ENCODE results near the gene MEN1.

- TF ChIP-seq, protein P1, sequence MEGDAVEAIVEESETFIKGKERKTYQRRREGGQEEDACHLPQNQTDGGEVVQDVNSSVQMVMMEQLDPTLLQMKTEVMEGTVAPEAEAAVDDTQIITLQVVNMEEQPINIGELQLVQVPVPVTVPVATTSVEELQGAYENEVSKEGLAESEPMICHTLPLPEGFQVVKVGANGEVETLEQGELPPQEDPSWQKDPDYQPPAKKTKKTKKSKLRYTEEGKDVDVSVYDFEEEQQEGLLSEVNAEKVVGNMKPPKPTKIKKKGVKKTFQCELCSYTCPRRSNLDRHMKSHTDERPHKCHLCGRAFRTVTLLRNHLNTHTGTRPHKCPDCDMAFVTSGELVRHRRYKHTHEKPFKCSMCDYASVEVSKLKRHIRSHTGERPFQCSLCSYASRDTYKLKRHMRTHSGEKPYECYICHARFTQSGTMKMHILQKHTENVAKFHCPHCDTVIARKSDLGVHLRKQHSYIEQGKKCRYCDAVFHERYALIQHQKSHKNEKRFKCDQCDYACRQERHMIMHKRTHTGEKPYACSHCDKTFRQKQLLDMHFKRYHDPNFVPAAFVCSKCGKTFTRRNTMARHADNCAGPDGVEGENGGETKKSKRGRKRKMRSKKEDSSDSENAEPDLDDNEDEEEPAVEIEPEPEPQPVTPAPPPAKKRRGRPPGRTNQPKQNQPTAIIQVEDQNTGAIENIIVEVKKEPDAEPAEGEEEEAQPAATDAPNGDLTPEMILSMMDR (IDR thresholded peaks at IDR 0.05; ENCODE audit: low read length), result no peak
- no peak for TF ChIP-seq EZH2 (optimal IDR thresholded peaks at IDR 0.05; ENCODE audit: low read depth, low read length)
- TF ChIP-seq EZH2phosphoT487 (IDR thresholded peaks at IDR 0.05; ENCODE audit: low read length), result no peak
These were observed 41.5 kb upstream of the MEN1 start for GRCh38 chr11:64851831-64852351.
